ENCODE data around the gene KIAA1614.
"Not testable (repeated sequence)": the region's sequence is repeated elsewhere in the genome, so short reads cannot be mapped to it uniquely, and the experiment has no call there.

Gene KIAA1614

GRCh38 chr1:180945551-180945950, 32.9 kb downstream of the KIAA1614 start:
- DNase-seq = no peak

- no peak for DNase-seq
Measured at GRCh38 chr1:180946056-180946455, 33.4 kb downstream of the KIAA1614 start.

- DNase-seq = no peak
Measured at GRCh38 chr1:180946541-180947498, 34.1 kb downstream of the KIAA1614 start.

GRCh38 chr1:180947499-180947885, 34.8 kb downstream of the KIAA1614 start:
- no peak for DNase-seq

GRCh38 chr1:180947901-180948640, 35.4 kb downstream of the KIAA1614 start:
- DNase-seq = no peak

GRCh38 chr1:180948641-180949615, 36.2 kb downstream of the KIAA1614 start:
- DNase-seq = no peak

- DNase-seq = no peak
Measured at GRCh38 chr1:180949616-180950000, 36.9 kb downstream of the KIAA1614 start.

- no peak for DNase-seq
Measured at GRCh38 chr1:180950321-180950720, 37.6 kb downstream of the KIAA1614 start.

- DNase-seq = no peak
Measured at GRCh38 chr1:180951186-180951745, 38.6 kb downstream of the KIAA1614 start.

- no peak for DNase-seq
Measured at GRCh38 chr1:180951836-180952656, 39.3 kb downstream of the KIAA1614 start.

- no peak for DNase-seq
Measured at GRCh38 chr1:180952657-180953013, 39.9 kb downstream of the KIAA1614 start.

- DNase-seq = no peak
Measured at GRCh38 chr1:180953291-180954004, 40.8 kb downstream of the KIAA1614 start.

GRCh38 chr1:180954005-180954800, 41.5 kb downstream of the KIAA1614 start:
- DNase-seq = no peak

GRCh38 chr1:180954801-180955165, 42.1 kb downstream of the KIAA1614 start:
- no peak for DNase-seq

GRCh38 chr1:180956028-180956640, 43.4 kb downstream of the KIAA1614 start:
- DNase-seq = no peak

GRCh38 chr1:180959620-180960019, 46.9 kb downstream of the KIAA1614 start:
- DNase-seq = not testable (repeated sequence)

- no peak for DNase-seq
Measured at GRCh38 chr1:180961622-180962021, 48.9 kb downstream of the KIAA1614 start.

- no peak for DNase-seq
Measured at GRCh38 chr1:180962178-180962577, 49.5 kb downstream of the KIAA1614 start.

- DNase-seq = no peak
Measured at GRCh38 chr1:180964056-180964455, 51.4 kb downstream of the KIAA1614 start.

GRCh38 chr1:180964595-180964994, 51.9 kb downstream of the KIAA1614 start:
- no peak for DNase-seq
